Loucy (cell line): ENCODE results near the gene SIGLEC10.

Source experiments
- H2AFZ ChIP-seq: fragments of 200-600 bp; sonication (generic); 2 replicates; pipeline ENCODE4 v1.6.0; 2016; ENCODE audit warnings: antibody characterized with exemption, mild to moderate bottlenecking, low read length, moderate library complexity
- H3F3A ChIP-seq: fragments of 200-600 bp; 2 replicates; pipeline ENCODE4 v1.6.0; 2016; ENCODE audit warnings: antibody characterized with exemption, low read depth, mild to moderate bottlenecking
- H3K27me3 ChIP-seq: fragments of 200-600 bp; sonication (generic); 2 replicates; pipeline ENCODE4 v1.6.1; 2014; ENCODE audit warnings: low read length, mild to moderate bottlenecking; ENCODE audit not compliant: insufficient read depth, poor library complexity, severe bottlenecking
- H3K36me3 ChIP-seq: fragments of 200-600 bp; sonication (generic); 2 replicates; pipeline ENCODE4 v1.6.1; 2016; ENCODE audit warnings: low read length; ENCODE audit not compliant: insufficient read depth
- H3K4me1 ChIP-seq: fragments of 200-600 bp; sonication (generic); 2 replicates; pipeline ENCODE4 v1.5.1; 2014; ENCODE audit warnings: low read length, mild to moderate bottlenecking; ENCODE audit not compliant: insufficient read depth, poor library complexity, severe bottlenecking
- H3K4me2 ChIP-seq: fragments of 200-600 bp; sonication (generic); 2 replicates; pipeline ENCODE4 v1.6.0; 2014; ENCODE audit warnings: antibody characterized with exemption, low read length, low read depth, mild to moderate bottlenecking; ENCODE audit not compliant: poor library complexity, severe bottlenecking
- H3K4me3 ChIP-seq: fragments of 200-600 bp; sonication (generic); 2 replicates; pipeline ENCODE4 v1.5.1; 2014; ENCODE audit warnings: low read length, mild to moderate bottlenecking, mixed read lengths; ENCODE audit not compliant: poor library complexity, severe bottlenecking
- H3K79me2 ChIP-seq: fragments of 200-600 bp; sonication (generic); 2 replicates; pipeline ENCODE4 v1.6.1; 2014; ENCODE audit warnings: low read length; ENCODE audit not compliant: insufficient read depth
- H3K9ac ChIP-seq: fragments of 200-600 bp; sonication (generic); 2 replicates; pipeline ENCODE4 v1.6.0; 2014; ENCODE audit warnings: mild to moderate bottlenecking, low read depth, low read length, moderate library complexity; ENCODE audit not compliant: poor library complexity, severe bottlenecking
- H3K9me2 ChIP-seq: fragments of 200-600 bp; sonication (generic); replicated peaks from 2 replicates; pipeline ENCODE4 v1.6.1; 2016; ENCODE audit warnings: low read depth, low read length, mixed read lengths
- H3K9me3 ChIP-seq: fragments of 200-600 bp; sonication (generic); 2 replicates; pipeline ENCODE4 v1.6.1; 2014; ENCODE audit warnings: mild to moderate bottlenecking, antibody characterized with exemption, low read length, low read depth; ENCODE audit not compliant: insufficient read depth
- H4K20me1 ChIP-seq: fragments of 200-600 bp; sonication (generic); 2 replicates; pipeline ENCODE4 v1.6.0; 2014; ENCODE audit warnings: antibody characterized with exemption, low read length, mild to moderate bottlenecking; ENCODE audit not compliant: insufficient read depth, poor library complexity, severe bottlenecking
- CTCF ChIP-seq: fragments of 200-600 bp; sonication (generic); conservative IDR thresholded peaks from 2 replicates; pipeline ENCODE4 v1.5.1; 2014; ENCODE audit warnings: mild to moderate bottlenecking, antibody characterized with exemption, low read length
- EZH2phosphoT487 ChIP-seq: fragments of 200-600 bp; IDR thresholded peaks from 2 replicates; pipeline ENCODE4 v1.6.1; 2018; ENCODE audit warnings: antibody characterized with exemption, mild to moderate bottlenecking, moderate library complexity, borderline replicate concordance

Gene SIGLEC10

GRCh38 chr19:51371186-51371690, 46.2 kb downstream of the SIGLEC10 start:
- Histone ChIP-seq H3K79me2 (peaks cover 48% of the 10 kb centered on the region), H3K4me3 (peak overlapping the region; percentile 78), H3K36me3 (no peaks in the 10 kb centered on the region), H3K9ac (peak overlapping the region; percentile 96), H3K27me3 (no peaks in the 10 kb centered on the region), H4K20me1 (no peaks in the 10 kb centered on the region), H3K4me1 (peaks cover 65% of the 10 kb centered on the region), H3K9me2 (no peaks in the 10 kb centered on the region), H3F3A (peaks cover 12% of the 10 kb centered on the region), H3K4me2 (peak overlapping the region; percentile 97), H3K9me3 (no peaks in the 10 kb centered on the region), H2AFZ (no peak overlapping the region)
- TF ChIP-seq CTCF: no peak
- no peak for TF ChIP-seq EZH2phosphoT487

- Histone ChIP-seq H3K79me2 (peaks cover 57% of the 10 kb centered on the region), H3K9me3 (no peaks in the 10 kb centered on the region), H3K4me3 (peak overlapping the region; percentile 78), H4K20me1 (no peaks in the 10 kb centered on the region), H3K4me2 (peak overlapping the region; percentile 97), H3F3A (peaks cover 12% of the 10 kb centered on the region), H3K9me2 (no peaks in the 10 kb centered on the region), H3K27me3 (no peaks in the 10 kb centered on the region), H3K4me1 (peaks cover 63% of the 10 kb centered on the region), H3K36me3 (no peaks in the 10 kb centered on the region), H3K9ac (peak overlapping the region; percentile 96), H2AFZ (no peak overlapping the region)
- TF ChIP-seq EZH2phosphoT487: no peak
- TF ChIP-seq CTCF: no peak
These were observed 47.2 kb downstream of the SIGLEC10 start for GRCh38 chr19:51370230-51370629.

GRCh38 chr19:51368366-51369282, 48.8 kb downstream of the SIGLEC10 start, which contains the start of gene CLDND2:
CLDND2 (minus strand) TSS chr19:51369003; CDS start chr19:51368577, 426 bp downstream.
- Histone ChIP-seq H3K27me3 (no peaks in the 10 kb centered on the region), H3K9ac (peak within 1 kb of the TSS; percentile 93), H4K20me1 (no peaks in the 10 kb centered on the region), H3K4me3 (peak within 1 kb of the TSS; percentile 99), H3K9me2 (no peaks in the 10 kb centered on the region), H3K4me2 (peak within 1 kb of the TSS; percentile 89), H3K79me2 (peaks cover 69% of the 10 kb centered on the region), H3K4me1 (peaks cover 62% of the 10 kb centered on the region), H3F3A (peaks cover 12% of the 10 kb centered on the region), H2AFZ (peak within 1 kb of the TSS; percentile 86), H3K36me3 (no peaks in the 10 kb centered on the region), H3K9me3 (no peaks in the 10 kb centered on the region)
- TF ChIP-seq EZH2phosphoT487 (no peak), CTCF (no peak)
